ENCODE results near the gene SCAF4. TPM values are rescaled to one million over a fixed set of nuclear protein-coding genes. Genes with fewer than 3 reads are reported as not detected.

Gene SCAF4
- total RNA-seq, 1 experiment from 2014 or later: 3.1 TPM

GRCh38 chr21:31713115-31713514 lies 18.8 kb downstream of the SCAF4 start:
- no peak for DNase-seq (ENCODE audit: low spot score)

GRCh38 chr21:31711745-31712285 lies 20.1 kb downstream of the SCAF4 start:
- no peak for DNase-seq (ENCODE audit: low spot score)

DNA sequence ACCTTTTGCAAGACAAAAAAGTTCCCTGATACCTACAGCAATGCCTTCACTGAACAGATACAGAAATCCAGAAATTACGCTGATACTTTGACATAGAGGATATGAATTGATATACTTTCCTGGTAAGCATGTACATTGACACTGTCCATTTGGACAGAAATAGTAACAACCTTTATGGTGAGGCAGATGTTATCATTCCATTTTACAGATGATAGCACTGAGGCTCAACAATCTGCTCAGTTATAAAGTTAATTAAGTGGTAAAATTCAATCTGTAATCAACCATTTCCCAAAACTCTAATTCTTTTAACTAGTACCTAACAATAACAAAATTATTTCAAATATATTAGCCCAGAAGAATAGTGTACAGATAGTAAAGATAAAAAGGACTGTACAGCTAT lies 20.6 kb downstream of the SCAF4 start:
- DNase-seq (ENCODE audit: low spot score): no peak

- peak; percentile 17 for DNase-seq (ENCODE audit: low spot score)
These were observed 21.3 kb downstream of the SCAF4 start for GRCh38 chr21:31710586-31710985.

DNA sequence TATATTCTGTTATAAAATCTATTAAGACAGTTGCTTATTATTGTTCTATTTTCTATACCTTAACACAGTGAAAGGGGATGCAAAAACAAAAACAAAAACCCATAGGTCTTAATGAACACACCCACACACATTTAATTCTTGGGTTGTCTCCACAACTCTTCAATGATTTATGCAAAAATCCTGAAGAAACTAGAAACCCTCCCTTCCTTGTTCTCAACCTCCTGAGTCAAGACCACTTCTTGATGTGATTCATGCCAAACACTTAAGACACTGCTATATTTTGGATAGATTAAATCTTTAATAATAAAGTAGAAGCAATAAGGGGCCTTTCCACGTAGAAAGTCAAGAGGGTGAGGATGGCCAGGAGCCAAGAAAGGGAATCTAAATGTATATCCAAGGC lies 23.4 kb downstream of the SCAF4 start:
- no peak for DNase-seq (ENCODE audit: low spot score)

GRCh38 chr21:31707499-31707898 lies 24.4 kb downstream of the SCAF4 start:
- no peak for DNase-seq (ENCODE audit: low spot score)

DNA sequence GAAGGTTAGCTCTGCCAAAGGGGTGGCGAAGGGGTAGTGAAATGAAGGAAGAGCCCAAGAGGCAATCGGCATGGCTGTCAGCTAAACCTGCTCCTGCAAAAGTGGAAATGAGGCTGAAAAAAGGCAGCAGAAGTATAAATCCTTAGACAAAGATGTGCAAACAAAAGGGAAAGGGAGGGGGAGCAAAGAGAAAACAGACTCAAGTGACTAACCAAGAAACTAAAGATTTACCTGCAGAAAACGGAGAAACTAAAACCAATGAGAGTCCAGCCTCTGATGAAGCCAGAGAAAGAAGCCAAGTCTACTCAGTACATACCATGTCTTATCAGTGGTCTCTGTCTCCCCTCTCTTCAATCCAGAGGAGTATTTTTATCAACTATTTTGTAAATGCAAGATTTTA lies 25.4 kb downstream of the SCAF4 start:
- no peak for DNase-seq (ENCODE audit: low spot score)

DNA sequence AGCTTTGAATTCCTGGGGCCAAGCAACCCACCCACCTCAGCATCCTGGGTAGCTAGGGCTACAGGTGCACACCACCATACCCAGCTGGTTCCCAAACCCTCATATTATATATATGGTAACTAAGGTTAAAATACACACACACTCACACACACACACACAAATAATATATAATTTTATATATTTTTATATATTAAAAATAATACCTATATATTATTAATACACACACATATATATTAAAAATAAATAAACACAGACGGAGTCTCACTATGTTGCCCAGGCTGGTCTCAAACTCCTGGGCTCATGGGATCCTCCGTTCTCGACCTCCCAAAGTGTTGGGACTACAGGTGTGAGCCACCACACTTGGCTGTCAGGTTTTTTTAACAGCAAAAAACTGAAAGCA lies 31.9 kb downstream of the SCAF4 start:
- DNase-seq (ENCODE audit: low spot score): no peak

GRCh38 chr21:31698461-31698860 lies 33.5 kb downstream of the SCAF4 start:
- DNase-seq (ENCODE audit: low spot score): no peak

DNA sequence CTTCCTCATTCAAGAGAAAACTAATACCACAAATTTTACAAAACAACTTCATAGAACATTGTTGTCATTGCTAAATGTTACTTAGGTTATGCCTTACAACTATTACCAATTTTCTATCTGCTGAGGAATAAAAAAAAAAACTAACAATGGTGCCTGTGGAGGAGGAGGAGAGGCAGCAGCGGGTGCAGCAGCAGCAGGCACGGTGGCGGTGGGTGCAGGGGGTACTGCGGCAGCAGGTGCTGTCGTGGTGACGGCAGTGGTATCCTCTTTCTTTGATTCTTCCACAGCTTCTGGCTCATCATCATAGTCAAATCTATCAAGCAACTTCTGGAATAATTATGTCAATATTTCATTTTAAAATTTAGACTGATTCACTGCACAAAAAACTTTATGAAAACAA lies 35.5 kb downstream of the SCAF4 start:
- DNase-seq (ENCODE audit: low spot score): no peak

GRCh38 chr21:31693222-31693621 lies 38.7 kb downstream of the SCAF4 start:
- DNase-seq (ENCODE audit: low spot score): no peak

- DNase-seq (ENCODE audit: low spot score): no peak
These were observed 43.1 kb downstream of the SCAF4 start for GRCh38 chr21:31688603-31689368.

GRCh38 chr21:31687108-31687507 lies 44.8 kb downstream of the SCAF4 start:
- DNase-seq (ENCODE audit: low spot score): no peak

- DNase-seq (ENCODE audit: low spot score): no peak
These were observed 45.5 kb downstream of the SCAF4 start for GRCh38 chr21:31686272-31686915.

DNA sequence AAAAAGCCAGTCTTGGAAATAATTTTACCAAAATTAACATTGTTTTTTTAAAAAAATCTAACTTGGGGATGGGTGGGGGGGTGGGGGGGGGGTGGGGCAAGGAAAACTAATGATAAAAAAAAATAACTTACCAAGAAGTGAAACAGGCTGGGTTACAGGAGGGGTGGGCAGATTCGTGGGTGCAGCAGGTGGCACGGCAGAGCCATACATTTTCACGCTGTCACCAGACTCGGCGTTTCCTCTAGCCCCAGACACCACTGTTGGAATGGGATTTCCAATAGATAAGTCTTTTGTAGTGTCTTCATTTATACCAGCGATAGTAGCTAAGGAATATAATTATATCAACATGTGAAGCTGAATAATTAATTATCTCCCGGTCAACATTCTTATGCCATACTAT lies 47.0 kb downstream of the SCAF4 start:
- DNase-seq (ENCODE audit: low spot score): no peak

DNA sequence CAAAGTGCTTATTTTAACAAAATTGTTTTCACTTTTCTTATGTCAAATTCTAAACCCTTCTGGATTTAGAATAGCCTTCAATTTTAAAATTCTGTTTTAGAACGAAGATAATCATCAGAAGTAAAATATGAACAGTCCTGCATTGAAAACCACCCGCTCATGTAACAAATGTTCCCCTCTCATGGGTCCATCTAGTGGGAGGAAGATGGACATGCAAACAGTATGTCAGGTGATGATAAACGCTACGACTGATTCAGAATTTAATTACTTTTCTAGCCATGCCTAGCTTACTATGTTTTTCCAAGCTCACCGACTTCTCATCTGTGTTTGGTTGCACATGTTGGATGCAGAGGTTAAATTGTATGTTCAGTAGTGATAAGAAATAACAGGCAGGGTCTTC lies 48.9 kb downstream of the SCAF4 start:
- no peak for DNase-seq (ENCODE audit: low spot score)

DNA sequence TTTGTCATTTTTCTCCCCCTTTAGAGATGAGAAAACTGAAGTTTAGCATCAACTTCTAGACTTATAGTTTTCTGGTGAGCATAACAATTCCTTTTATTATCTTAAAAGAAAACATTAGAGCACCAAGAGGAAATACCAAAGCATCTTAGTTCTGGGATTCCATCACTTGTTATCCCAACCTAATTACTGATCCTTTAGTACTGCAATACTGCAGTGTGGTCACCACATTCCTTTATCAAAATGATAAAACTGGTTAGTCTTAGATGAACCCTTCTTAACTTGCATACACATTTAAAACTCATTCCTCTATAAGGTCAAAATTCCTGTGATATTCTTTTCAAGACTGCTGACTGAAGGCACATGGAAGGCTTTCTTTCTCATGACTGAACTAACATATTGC lies 49.3 kb downstream of the SCAF4 start:
- DNase-seq (ENCODE audit: low spot score): no peak

GRCh38 chr21:31678478-31678877 lies 53.4 kb downstream of the SCAF4 start:
- no peak for DNase-seq (ENCODE audit: low spot score)

DNA sequence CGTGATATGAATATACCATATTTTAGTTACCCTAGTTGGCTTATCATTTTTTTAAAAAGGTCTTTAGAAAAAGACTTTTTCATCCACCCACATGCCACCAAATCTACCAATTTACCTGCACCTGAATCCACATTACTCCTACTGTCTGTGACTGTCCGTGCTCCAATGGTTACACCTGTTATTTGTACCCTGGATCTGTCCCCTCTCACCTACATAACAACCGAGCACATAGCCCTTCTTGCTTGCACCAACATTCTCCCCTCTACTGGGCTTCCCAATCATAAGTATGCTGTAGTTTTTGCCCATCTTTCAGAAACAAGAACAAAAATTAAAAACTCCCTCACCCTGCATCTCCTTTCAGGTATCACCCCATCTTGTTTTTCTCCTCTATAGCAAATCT lies 54.9 kb downstream of the SCAF4 start:
- no peak for DNase-seq (ENCODE audit: low spot score)

DNA sequence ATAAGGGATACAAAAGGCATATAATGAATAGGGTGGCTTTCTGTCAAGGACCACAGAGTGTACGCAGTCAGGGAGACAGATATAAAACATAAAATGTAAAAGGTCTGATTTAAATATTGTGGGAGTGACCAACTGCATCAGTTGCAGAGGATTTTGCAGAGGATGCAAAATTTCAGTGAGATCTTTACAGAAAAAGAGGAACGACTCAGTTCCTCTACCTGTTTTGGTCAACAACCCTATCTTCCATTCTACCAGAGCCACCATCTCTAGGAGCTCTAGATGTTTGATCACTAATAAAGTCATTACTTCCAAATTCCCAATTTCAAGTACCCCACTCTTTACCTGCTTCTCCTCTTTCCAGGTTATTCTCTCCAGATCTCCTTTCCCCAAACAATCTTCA lies 56.0 kb downstream of the SCAF4 start:
- DNase-seq (ENCODE audit: low spot score): no peak

- no peak for DNase-seq (ENCODE audit: low spot score)
These were observed 56.6 kb downstream of the SCAF4 start for GRCh38 chr21:31675318-31675717.

- DNase-seq (ENCODE audit: low spot score): no peak
These were observed 58.5 kb downstream of the SCAF4 start for GRCh38 chr21:31673321-31673912.

- no peak for DNase-seq (ENCODE audit: low spot score)
These were observed 60.0 kb downstream of the SCAF4 start for GRCh38 chr21:31671931-31672330.

Data from H4 (cell line).